ENCODE data around the gene GNPNAT1.

GNPNAT1 gene

DNA sequence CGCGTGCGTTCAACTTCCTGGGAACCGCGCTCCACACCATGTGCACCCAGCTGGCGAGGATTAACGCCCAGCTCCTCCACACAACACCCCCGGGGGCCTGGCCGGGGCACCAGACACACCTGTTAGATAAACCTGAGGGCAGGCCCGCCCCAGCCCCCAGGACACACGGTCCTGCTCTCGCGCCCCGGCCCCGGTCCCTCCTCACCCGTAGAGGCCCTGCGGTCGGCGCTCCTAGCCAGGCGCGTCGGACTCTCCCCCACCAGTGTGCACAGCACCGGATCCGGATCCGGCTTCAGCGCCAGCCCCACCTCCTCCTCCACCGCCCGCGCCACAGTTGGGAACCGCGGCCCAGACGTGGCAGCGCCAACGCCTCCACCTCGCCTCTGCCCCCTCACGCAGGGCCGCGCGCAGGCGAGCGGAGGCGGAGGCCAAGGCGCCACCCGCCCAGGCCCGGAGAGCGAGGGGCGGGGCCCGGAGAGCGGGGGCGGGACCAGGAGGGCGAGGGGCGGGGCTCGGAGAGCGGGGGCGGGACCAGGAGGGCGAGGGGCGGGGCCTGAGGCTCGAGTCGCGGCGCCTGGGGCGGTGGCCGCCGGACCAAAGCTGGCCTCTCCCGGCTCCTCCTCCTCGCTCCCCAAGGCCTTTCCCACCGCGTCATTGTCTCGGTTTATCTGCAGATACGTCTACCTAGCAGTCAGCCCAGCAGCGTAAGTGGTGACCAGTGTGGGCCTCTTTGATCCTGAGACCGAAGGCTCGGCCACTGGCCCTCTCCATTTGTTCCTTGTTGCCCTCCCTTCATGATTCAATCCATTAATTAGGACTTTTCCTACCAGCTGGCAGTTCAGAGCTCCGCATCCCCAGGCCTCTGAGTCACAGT is at the start of gene GNPNAT1:
Gene GNPNAT1 (minus strand): TSS at position 385 of the 874 bp plus-strand sequence. CDS start 6,957 bp downstream, outside the sequence.
- Histone ChIP-seq H3K4me3 (ENCODE audit: low read depth, low read length) (peak within 1 kb of the TSS; percentile 93), H3K4me1 (ENCODE audit: control insufficient read depth, insufficient read depth, low read length) (peaks cover 4% of the 10 kb centered on the region), H3K27me3 (ENCODE audit: control insufficient read depth, insufficient read depth, low read length) (no peaks in the 10 kb centered on the region), H3K9me3 (ENCODE audit: control insufficient read depth, insufficient read depth, low read length) (no peaks in the 10 kb centered on the region), H3K9ac (ENCODE audit: low read depth, low read length) (peak within 1 kb of the TSS; percentile 70), H3K36me3 (ENCODE audit: control insufficient read depth, insufficient read depth, low read length) (no peaks in the 10 kb centered on the region)

DNA sequence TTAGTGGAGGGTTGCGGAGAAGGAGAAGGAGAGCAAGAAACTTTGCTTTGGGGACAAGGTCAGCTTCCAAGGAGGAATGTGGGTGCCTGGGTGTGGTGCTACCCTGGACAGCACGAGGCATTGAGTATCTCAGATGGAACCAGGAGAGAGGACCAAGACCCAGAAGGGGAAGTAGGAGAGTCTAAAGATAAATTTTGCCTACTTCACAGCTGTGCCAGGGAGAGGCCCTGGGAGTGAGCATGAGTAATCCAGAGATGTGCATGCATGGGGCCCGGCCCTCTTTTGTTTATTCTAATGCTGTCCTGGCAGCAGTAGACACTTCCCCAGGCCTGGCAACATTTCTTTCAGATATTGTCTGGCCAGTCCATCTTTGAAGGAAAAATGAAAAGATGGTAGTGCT is 49.5 kb upstream of the GNPNAT1 start:
- Histone ChIP-seq H3K4me1 (ENCODE audit: control insufficient read depth, insufficient read depth, low read length) (peaks cover 10% of the 10 kb centered on the region), H3K4me3 (ENCODE audit: low read depth, low read length) (no peak overlapping the region), H3K36me3 (ENCODE audit: control insufficient read depth, insufficient read depth, low read length) (no peaks in the 10 kb centered on the region), H3K9me3 (ENCODE audit: control insufficient read depth, insufficient read depth, low read length) (no peaks in the 10 kb centered on the region), H3K9ac (ENCODE audit: low read depth, low read length) (no peak overlapping the region), H3K27me3 (ENCODE audit: control insufficient read depth, insufficient read depth, low read length) (no peaks in the 10 kb centered on the region)

GRCh38 chr14:52837451-52837850 is 46.0 kb upstream of the GNPNAT1 start:
- Histone ChIP-seq H3K9ac (ENCODE audit: low read depth, low read length) (no peak overlapping the region), H3K36me3 (ENCODE audit: control insufficient read depth, insufficient read depth, low read length) (no peaks in the 10 kb centered on the region), H3K9me3 (ENCODE audit: control insufficient read depth, insufficient read depth, low read length) (no peaks in the 10 kb centered on the region), H3K4me1 (ENCODE audit: control insufficient read depth, insufficient read depth, low read length) (peaks cover 9% of the 10 kb centered on the region), H3K27me3 (ENCODE audit: control insufficient read depth, insufficient read depth, low read length) (no peaks in the 10 kb centered on the region), H3K4me3 (ENCODE audit: low read depth, low read length) (no peak overlapping the region)

DNA sequence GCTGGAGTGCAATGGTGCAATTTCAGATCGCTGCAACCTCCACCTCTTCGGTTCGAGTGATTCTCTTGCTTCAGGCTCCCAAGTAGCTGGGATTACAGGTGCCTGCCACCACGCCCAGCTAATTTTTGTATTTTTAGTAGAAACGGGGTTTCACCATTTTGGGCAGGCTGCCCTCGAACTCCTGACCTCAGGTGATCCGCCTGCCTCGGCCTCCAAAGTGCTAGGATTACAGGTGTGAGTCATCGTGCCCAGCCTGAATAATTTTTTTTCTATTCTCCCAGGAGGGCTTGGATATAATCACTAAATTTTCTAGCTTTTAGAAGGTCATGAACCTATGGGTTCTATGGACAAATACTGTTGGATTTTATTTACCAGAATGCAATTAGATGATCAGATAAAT is 44.7 kb upstream of the GNPNAT1 start:
- Histone ChIP-seq H3K36me3 (ENCODE audit: control insufficient read depth, insufficient read depth, low read length) (no peaks in the 10 kb centered on the region), H3K4me1 (ENCODE audit: control insufficient read depth, insufficient read depth, low read length) (peaks cover 17% of the 10 kb centered on the region), H3K9me3 (ENCODE audit: control insufficient read depth, insufficient read depth, low read length) (no peaks in the 10 kb centered on the region), H3K27me3 (ENCODE audit: control insufficient read depth, insufficient read depth, low read length) (no peaks in the 10 kb centered on the region), H3K9ac (ENCODE audit: low read depth, low read length) (no peak overlapping the region), H3K4me3 (ENCODE audit: low read depth, low read length) (no peak overlapping the region)

DNA sequence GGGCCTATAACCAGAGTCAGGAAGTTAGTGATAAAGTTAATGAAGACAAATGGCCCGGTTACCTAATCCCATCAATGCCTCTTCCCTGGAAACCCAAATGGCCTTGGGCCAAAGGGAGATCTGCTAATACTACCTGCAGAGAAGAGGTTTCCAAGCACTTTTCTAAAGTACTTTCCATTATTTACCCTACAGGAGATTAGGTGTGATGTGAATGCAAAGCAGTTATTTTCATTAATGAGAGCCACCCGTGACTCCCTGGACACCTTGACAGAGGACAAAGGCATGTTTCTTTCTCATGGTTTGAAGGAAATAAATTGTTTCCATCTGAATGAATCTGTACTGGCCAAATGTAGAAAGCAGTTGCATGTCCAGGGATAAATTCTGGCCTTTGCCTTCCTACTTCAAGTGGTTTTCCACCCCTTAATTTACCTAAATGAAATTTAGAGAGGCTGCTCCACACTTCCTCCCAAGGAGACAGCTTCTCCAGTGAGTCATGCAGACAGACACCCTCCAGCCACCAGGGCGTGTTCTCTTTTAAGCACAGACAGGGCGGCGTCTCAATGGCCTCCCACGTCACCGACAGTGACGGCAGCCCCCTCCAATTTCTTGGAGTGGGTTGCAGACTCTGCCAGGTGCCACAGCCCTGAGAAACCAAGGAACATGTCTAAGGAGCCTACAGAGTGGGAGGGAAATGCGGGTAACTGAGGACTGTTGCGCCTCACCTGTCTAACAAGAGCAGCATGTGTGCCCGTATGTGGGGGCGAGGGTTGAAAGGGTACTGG is 43.9 kb upstream of the GNPNAT1 start:
- Histone ChIP-seq H3K4me3 (ENCODE audit: low read depth, low read length) (no peak overlapping the region), H3K27me3 (ENCODE audit: control insufficient read depth, insufficient read depth, low read length) (no peaks in the 10 kb centered on the region), H3K36me3 (ENCODE audit: control insufficient read depth, insufficient read depth, low read length) (no peaks in the 10 kb centered on the region), H3K4me1 (ENCODE audit: control insufficient read depth, insufficient read depth, low read length) (peaks cover 17% of the 10 kb centered on the region), H3K9ac (ENCODE audit: low read depth, low read length) (peak overlapping the region; percentile 26), H3K9me3 (ENCODE audit: control insufficient read depth, insufficient read depth, low read length) (no peaks in the 10 kb centered on the region)

DNA sequence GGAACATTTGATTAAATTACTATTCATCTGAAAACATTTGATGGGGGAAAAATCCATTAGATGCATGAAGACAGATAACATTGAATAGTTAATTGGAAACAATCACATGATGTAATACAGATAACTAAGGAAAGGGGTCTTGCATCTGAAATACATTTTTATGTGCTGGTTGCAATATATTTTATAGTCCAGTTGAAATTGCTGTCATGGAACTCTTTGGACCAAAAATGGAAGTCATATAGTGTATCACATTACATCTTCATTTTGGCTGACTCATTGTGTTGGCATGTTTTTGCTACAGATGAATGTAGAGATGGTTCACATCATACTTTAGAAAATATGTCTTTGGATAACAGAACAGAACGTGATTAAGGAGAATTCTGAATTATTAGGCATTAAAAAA is 43.0 kb upstream of the GNPNAT1 start:
- H3K9ac ChIP-seq (ENCODE audit: low read depth, low read length) = no peak overlapping the region
- H3K27me3 ChIP-seq (ENCODE audit: control insufficient read depth, insufficient read depth, low read length) = no peaks in the 10 kb centered on the region
- no peak overlapping the region for H3K4me3 ChIP-seq (ENCODE audit: low read depth, low read length)
- peaks cover 17% of the 10 kb centered on the region for H3K4me1 ChIP-seq (ENCODE audit: control insufficient read depth, insufficient read depth, low read length)
- H3K9me3 ChIP-seq (ENCODE audit: control insufficient read depth, insufficient read depth, low read length) = no peaks in the 10 kb centered on the region
- no peaks in the 10 kb centered on the region for H3K36me3 ChIP-seq (ENCODE audit: control insufficient read depth, insufficient read depth, low read length)

DNA sequence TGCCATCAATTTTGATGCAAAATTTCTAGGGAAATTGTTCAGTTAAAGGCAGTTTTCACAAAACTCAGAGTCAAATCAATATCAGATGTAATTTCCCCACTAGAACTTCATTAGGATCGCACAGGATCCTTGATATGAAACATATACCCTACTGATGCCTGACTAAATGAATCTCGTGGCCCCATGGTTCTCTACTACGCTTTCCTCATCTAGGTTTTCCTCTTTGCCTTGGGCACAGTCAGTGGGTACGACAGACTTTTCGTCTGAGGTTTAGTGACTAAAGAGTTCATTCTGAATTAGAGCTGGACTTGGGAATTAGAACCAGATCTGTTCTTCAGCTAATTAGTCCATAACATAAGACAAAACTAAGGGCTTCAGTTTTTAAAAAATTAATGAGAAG is 42.5 kb upstream of the GNPNAT1 start:
- H3K9me3 ChIP-seq (ENCODE audit: control insufficient read depth, insufficient read depth, low read length) = no peaks in the 10 kb centered on the region
- no peak overlapping the region for H3K4me3 ChIP-seq (ENCODE audit: low read depth, low read length)
- no peak overlapping the region for H3K9ac ChIP-seq (ENCODE audit: low read depth, low read length)
- peaks cover 17% of the 10 kb centered on the region for H3K4me1 ChIP-seq (ENCODE audit: control insufficient read depth, insufficient read depth, low read length)
- H3K36me3 ChIP-seq (ENCODE audit: control insufficient read depth, insufficient read depth, low read length) = no peaks in the 10 kb centered on the region
- H3K27me3 ChIP-seq (ENCODE audit: control insufficient read depth, insufficient read depth, low read length) = no peaks in the 10 kb centered on the region

DNA sequence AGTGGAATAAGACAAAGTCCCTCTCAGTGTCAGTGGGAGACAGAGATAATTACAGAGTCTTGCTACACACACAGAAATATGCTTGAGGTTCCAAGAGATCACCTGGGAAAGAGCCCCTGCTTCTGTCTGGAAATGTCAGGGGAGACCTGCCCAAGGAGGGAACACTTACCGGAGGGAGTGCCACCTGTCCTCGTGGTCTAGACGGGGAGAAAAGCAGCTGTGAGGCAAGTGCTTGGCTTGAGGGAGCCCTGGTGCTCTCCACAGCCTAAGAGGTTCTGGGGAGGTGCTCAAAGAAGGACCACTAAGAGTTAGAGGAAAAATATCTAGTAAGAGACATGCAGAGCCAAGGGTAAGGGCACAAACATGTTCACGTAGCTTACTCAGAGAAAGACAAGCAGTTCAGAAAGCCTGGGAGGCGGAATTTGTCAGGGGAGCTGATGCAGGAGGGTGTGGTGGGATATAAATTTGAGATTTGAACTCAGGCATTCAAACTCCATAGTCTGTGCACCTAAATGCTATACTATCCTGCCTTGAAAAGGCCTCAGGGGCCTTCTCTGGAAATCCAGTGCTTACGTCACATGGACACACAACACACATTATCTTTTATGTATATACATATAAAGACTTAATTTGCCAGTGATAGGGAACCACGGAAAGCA is 38.2 kb upstream of the GNPNAT1 start:
- Histone ChIP-seq H3K9me3 (ENCODE audit: control insufficient read depth, insufficient read depth, low read length) (no peaks in the 10 kb centered on the region), H3K9ac (ENCODE audit: low read depth, low read length) (no peak overlapping the region), H3K36me3 (ENCODE audit: control insufficient read depth, insufficient read depth, low read length) (no peaks in the 10 kb centered on the region), H3K4me3 (ENCODE audit: low read depth, low read length) (no peak overlapping the region), H3K4me1 (ENCODE audit: control insufficient read depth, insufficient read depth, low read length) (peaks cover 12% of the 10 kb centered on the region), H3K27me3 (ENCODE audit: control insufficient read depth, insufficient read depth, low read length) (no peaks in the 10 kb centered on the region)

GRCh38 chr14:52827426-52827825 is 36.0 kb upstream of the GNPNAT1 start:
- no peaks in the 10 kb centered on the region for H3K9me3 ChIP-seq (ENCODE audit: control insufficient read depth, insufficient read depth, low read length)
- peaks cover 8% of the 10 kb centered on the region for H3K4me1 ChIP-seq (ENCODE audit: control insufficient read depth, insufficient read depth, low read length)
- no peak overlapping the region for H3K9ac ChIP-seq (ENCODE audit: low read depth, low read length)
- no peak overlapping the region for H3K4me3 ChIP-seq (ENCODE audit: low read depth, low read length)
- H3K27me3 ChIP-seq (ENCODE audit: control insufficient read depth, insufficient read depth, low read length) = no peaks in the 10 kb centered on the region
- no peaks in the 10 kb centered on the region for H3K36me3 ChIP-seq (ENCODE audit: control insufficient read depth, insufficient read depth, low read length)

GRCh38 chr14:52825085-52825484 is 33.7 kb upstream of the GNPNAT1 start:
- Histone ChIP-seq H3K9ac (ENCODE audit: low read depth, low read length) (no peak overlapping the region), H3K36me3 (ENCODE audit: control insufficient read depth, insufficient read depth, low read length) (no peaks in the 10 kb centered on the region), H3K9me3 (ENCODE audit: control insufficient read depth, insufficient read depth, low read length) (no peaks in the 10 kb centered on the region), H3K27me3 (ENCODE audit: control insufficient read depth, insufficient read depth, low read length) (no peaks in the 10 kb centered on the region), H3K4me3 (ENCODE audit: low read depth, low read length) (no peak overlapping the region), H3K4me1 (ENCODE audit: control insufficient read depth, insufficient read depth, low read length) (no peaks in the 10 kb centered on the region)

DNA sequence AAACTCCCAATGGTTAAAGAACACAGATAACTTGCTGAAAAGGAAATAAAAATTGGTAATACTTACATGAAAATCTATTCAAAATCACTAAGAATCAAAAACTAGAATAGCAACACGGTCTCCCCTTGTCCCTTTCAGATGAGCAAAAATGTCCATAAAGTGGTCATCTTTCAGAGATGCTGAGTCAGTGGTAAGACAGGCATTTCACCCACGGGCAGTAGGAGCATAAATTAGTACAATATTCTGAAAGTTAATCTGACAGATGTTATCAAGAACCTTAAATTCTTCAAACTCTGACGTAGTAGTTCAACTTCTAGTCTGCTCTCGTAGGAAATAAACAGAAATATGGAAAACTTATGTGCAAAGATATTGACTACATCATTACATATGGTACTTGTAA is 33.1 kb upstream of the GNPNAT1 start:
- H3K9me3 ChIP-seq (ENCODE audit: control insufficient read depth, insufficient read depth, low read length) = no peaks in the 10 kb centered on the region
- H3K4me3 ChIP-seq (ENCODE audit: low read depth, low read length) = no peak overlapping the region
- no peaks in the 10 kb centered on the region for H3K27me3 ChIP-seq (ENCODE audit: control insufficient read depth, insufficient read depth, low read length)
- no peaks in the 10 kb centered on the region for H3K4me1 ChIP-seq (ENCODE audit: control insufficient read depth, insufficient read depth, low read length)
- no peak overlapping the region for H3K9ac ChIP-seq (ENCODE audit: low read depth, low read length)
- H3K36me3 ChIP-seq (ENCODE audit: control insufficient read depth, insufficient read depth, low read length) = no peaks in the 10 kb centered on the region
